Natural killer cell (primary cell): Measurements from ENCODE around the gene SLC41A2. TPM values are rescaled to one million over a fixed set of nuclear protein-coding genes. Genes with fewer than 3 reads are reported as not detected.
"Not testable (repeated sequence)": the region's sequence is repeated elsewhere in the genome, so short reads cannot be mapped to it uniquely, and the experiment has no call there.

Experiments
- ATAC-seq, 3 donors: fragments of 150-1000 bp in 2 of 3; fragments of 200-7000 bp in 1 of 3; cut with Tn5 transposase; 1 replicate in 1 of 3; 2 replicates in 2 of 3; pipeline ENCODE4 v1.10.0; 2021; ENCODE audit warnings: mild to moderate bottlenecking in 2 of 3, moderate library complexity in 2 of 3
- DNase-seq, 2 donors: peaks; one replicate each; pipeline versions ENCODE4 v3.0.0 to v3.0.0-alpha.2; 2013 to 2021; ENCODE audit warnings: mixed read lengths in 1 of 2
- H3K27ac ChIP-seq: one replicate; pipeline ENCODE4 v1.5.1; 2013; ENCODE audit warnings: mild to moderate bottlenecking, low read length
- H3K27me3 ChIP-seq: one replicate; pipeline ENCODE4 v1.6.1; 2013; ENCODE audit warnings: low read length; ENCODE audit not compliant: control insufficient read depth, insufficient read depth
- H3K36me3 ChIP-seq: one replicate; pipeline ENCODE4 v1.6.1; 2013; ENCODE audit warnings: low read length; ENCODE audit not compliant: control insufficient read depth, insufficient read depth
- H3K4me1 ChIP-seq: one replicate; pipeline ENCODE4 v1.6.1; 2013; ENCODE audit warnings: low read length; ENCODE audit not compliant: control insufficient read depth, insufficient read depth
- H3K4me3 ChIP-seq: one replicate; pipeline ENCODE4 v1.5.1; 2013; ENCODE audit warnings: low read length
- H3K9me3 ChIP-seq: one replicate; pipeline ENCODE4 v1.6.1; 2013; ENCODE audit warnings: low read length; ENCODE audit not compliant: control insufficient read depth, insufficient read depth
- H3K27ac Mint-ChIP-seq, 2 donors: one replicate each; pipeline ENCODE4 v1.8.0; 2022; ENCODE audit warnings: mild to moderate bottlenecking in 2 of 2, mixed read lengths in 2 of 2, moderate library complexity in 1 of 2
- H3K27me3 Mint-ChIP-seq, 2 donors: one replicate each; pipeline ENCODE4 v1.8.0; 2022; ENCODE audit warnings: low read depth in 2 of 2, mixed read lengths in 2 of 2
- H3K36me3 Mint-ChIP-seq: one replicate; pipeline ENCODE4 v1.8.0; 2022; ENCODE audit warnings: mixed read lengths
- H3K4me1 Mint-ChIP-seq, 2 donors: one replicate each; pipeline ENCODE4 v1.8.0; 2022; ENCODE audit warnings: mixed read lengths in 2 of 2
- H3K4me3 Mint-ChIP-seq: one replicate; pipeline ENCODE4 v1.8.0; 2022; ENCODE audit warnings: mild to moderate bottlenecking, moderate library complexity, mixed read lengths
- H3K9me3 Mint-ChIP-seq, 2 donors: one replicate each; pipeline ENCODE4 v1.8.0; 2022; ENCODE audit warnings: mixed read lengths in 2 of 2
- WGBS: methylation state at CpG from one replicate; pipeline ENCODE4 v1.1.7; 2013; ENCODE audit warnings: missing lambda C conversion rate; ENCODE audit not compliant: insufficient coverage; 5-methylcytosine and 5-hydroxymethylcytosine counted together
- intact Hi-C: fragments of 100-400 bp; cut with micrococcal nuclease; formaldehyde crosslinking; loops from one replicate; pipeline ENCODE4 v1.14.2; 2022
- total RNA-seq, 4 donors: library from RNA; stranded (reverse); fragments of 120-200 nt in 1 of 4; gene quantifications; one replicate each; pipeline versions ENCODE4 v1.2.3 to v1.2.4, GENCODE V29; 2013 to 2022
- TF ChIP-seq, protein P1 (sequence below): fragments of 200-600 bp; IDR thresholded peaks from one replicate; pipeline ENCODE4 v1.8.0; 2022; ENCODE audit warnings: antibody characterized with exemption

Gene SLC41A2
- total RNA-seq, 3 donors from 2014 or later (not counting 1 experiment from before 2014, with no cell fraction given): 1.3 to 3.5 (median 1.7) TPM

DNA sequence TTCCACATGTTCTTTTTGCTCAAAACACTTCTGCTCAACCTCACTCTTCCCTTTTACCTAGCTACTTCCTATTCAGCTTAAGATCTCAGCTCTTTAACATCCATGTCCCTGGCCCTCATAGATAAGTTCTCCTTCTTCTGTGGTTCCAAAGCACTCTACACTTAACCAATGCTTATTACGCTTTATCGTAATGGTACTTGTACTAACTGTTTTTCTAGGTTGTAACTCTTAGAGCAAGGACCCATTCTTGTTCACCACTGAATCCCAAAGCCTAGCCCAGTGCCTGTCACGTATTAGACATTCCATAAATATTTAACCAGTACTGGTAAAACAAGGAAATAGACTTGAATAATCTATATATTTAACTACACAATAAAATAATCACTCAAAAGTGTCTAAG lies 5.3 kb downstream of the SLC41A2 start:
- H3K4me3 Mint-ChIP-seq: no peak overlapping the region
- WGBS: 100% methylated on average over 2 of the region's 3 CpGs
- Histone ChIP-seq H3K9me3 (no peaks in the 10 kb centered on the region), H3K36me3 (no peaks in the 10 kb centered on the region), H3K27me3 (no peaks in the 10 kb centered on the region), H3K27ac (no peak overlapping the region), H3K4me3 (no peak overlapping the region), H3K4me1 (peaks cover 3% of the 10 kb centered on the region)
- TF ChIP-seq, protein P1, sequence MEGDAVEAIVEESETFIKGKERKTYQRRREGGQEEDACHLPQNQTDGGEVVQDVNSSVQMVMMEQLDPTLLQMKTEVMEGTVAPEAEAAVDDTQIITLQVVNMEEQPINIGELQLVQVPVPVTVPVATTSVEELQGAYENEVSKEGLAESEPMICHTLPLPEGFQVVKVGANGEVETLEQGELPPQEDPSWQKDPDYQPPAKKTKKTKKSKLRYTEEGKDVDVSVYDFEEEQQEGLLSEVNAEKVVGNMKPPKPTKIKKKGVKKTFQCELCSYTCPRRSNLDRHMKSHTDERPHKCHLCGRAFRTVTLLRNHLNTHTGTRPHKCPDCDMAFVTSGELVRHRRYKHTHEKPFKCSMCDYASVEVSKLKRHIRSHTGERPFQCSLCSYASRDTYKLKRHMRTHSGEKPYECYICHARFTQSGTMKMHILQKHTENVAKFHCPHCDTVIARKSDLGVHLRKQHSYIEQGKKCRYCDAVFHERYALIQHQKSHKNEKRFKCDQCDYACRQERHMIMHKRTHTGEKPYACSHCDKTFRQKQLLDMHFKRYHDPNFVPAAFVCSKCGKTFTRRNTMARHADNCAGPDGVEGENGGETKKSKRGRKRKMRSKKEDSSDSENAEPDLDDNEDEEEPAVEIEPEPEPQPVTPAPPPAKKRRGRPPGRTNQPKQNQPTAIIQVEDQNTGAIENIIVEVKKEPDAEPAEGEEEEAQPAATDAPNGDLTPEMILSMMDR: no peak
- no peaks in the 10 kb centered on the region for H3K9me3 Mint-ChIP-seq
- H3K27ac Mint-ChIP-seq: no peak overlapping the region
- H3K4me1 Mint-ChIP-seq: peaks cover 0 to 7% of the 10 kb centered on the region in 2 donors
- DNase-seq (no peak), ATAC-seq (no peak)
- intact Hi-C loops: no loop called here
- peaks cover 8 to 18% of the 10 kb centered on the region in 2 donors for H3K27me3 Mint-ChIP-seq
- H3K36me3 Mint-ChIP-seq: no peaks in the 10 kb centered on the region

DNA sequence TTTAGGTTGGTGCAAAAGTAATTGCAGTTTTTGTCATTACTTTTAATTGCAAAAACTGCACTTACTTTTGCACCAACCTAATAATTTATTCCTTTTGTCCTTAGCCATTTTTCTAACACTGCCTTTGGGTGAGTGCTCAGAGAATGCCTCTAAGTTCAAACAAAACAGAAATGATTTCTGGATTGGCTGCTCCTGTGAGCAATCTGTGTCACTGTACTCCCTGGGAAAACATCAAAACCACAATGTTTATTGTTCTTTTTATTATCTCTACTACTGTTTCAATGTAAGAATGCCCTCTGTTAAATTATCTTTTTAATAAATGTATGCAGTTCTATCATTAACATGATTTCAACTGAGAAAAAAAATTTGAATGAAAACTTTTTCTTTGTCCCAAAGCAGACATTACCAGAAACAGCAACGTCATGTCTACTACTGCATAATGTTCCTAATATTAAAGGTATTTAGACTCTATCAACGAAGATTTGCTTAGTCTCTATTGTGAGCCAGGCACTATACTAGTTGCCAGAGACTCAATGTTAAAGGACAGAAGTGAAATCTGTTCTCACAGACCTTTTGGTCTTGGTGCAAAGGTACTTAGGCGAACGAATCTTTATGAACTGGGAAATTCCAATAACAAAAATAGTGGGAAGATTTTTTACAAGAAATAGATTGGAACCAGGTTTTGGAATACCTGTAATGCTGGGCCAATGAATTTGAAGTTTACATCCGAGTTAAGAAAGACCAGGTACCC lies 6.2 kb downstream of the SLC41A2 start:
- Mint-ChIP-seq H3K36me3 (no peaks in the 10 kb centered on the region), H3K4me3 (no peak overlapping the region), H3K9me3 (no peaks in the 10 kb centered on the region), H3K27ac (no peak overlapping the region), H3K4me1 (peaks cover 0 to under 1% of the 10 kb centered on the region in 2 donors), H3K27me3 (peaks cover 8 to 18% of the 10 kb centered on the region in 2 donors)
- ATAC-seq (no peak), DNase-seq (no peak)
- intact Hi-C loops: no loop called here
- H3K4me1 ChIP-seq: no peaks in the 10 kb centered on the region
- H3K36me3 ChIP-seq: no peaks in the 10 kb centered on the region
- no peak overlapping the region for H3K27ac ChIP-seq
- H3K27me3 ChIP-seq: no peaks in the 10 kb centered on the region
- TF ChIP-seq, protein P1: no peak
- no peak overlapping the region for H3K4me3 ChIP-seq
- no peaks in the 10 kb centered on the region for H3K9me3 ChIP-seq
- WGBS: 90% methylated on average over 5 of the region's 5 CpGs

DNA sequence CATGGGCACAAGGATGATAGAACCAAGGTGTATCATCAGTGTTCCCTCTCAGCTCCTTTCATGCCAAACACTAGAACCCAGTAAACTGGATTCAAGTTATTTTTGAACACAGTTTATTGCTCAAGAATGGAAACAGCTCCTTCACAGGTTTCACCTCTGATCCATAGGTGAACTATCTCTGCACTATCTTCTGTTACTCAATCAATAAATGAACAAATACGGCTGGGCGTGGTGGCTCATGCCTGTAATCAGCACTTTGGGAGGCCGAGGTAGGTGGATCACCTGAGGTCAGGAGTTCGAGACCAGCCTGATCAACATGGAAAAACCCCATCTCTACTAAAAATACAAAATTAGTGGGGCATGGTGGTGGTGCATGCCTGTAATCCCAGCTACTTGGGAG lies 9.4 kb downstream of the SLC41A2 start:
- H3K9me3 Mint-ChIP-seq, H3K4me3 Mint-ChIP-seq, H3K4me1 Mint-ChIP-seq, ATAC-seq, H3K4me1 ChIP-seq, intact Hi-C loops, H3K27ac ChIP-seq, DNase-seq, H3K27me3 ChIP-seq, H3K36me3 Mint-ChIP-seq, H3K36me3 ChIP-seq, H3K4me3 ChIP-seq, H3K27ac Mint-ChIP-seq, H3K9me3 ChIP-seq: not testable (repeated sequence)
- peaks cover 17 to 23% of the 10 kb centered on the region in 2 donors for H3K27me3 Mint-ChIP-seq
- WGBS: no CpG with 5 or more reads among the region's 4 CpGs

DNA sequence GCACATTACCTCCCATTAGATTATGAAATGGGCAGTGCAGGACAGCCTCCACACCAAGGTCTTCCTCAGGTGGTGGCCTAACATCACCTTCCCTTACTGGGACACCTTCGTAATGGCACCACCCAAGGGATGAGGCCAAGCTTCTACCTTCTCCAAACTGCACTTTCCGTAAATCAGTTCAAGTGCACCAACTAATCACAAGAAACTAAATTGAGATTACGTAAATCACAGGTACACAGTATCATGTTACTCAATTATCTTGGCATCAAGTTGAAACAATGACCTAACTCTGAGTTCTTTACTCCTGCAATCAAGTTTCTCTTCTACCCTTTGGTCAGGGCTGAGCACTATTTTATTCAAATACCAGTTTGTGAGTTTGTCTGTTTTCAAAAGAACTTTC lies 13.8 kb downstream of the SLC41A2 start:
- WGBS: 93% methylated on average over 3 of the region's 3 CpGs
- H3K36me3 ChIP-seq: no peaks in the 10 kb centered on the region
- H3K27ac Mint-ChIP-seq: no peak overlapping the region
- intact Hi-C loops: no loop called here
- H3K4me1 ChIP-seq: no peaks in the 10 kb centered on the region
- no peaks in the 10 kb centered on the region for H3K27me3 ChIP-seq
- no peaks in the 10 kb centered on the region for H3K4me1 Mint-ChIP-seq
- no peaks in the 10 kb centered on the region for H3K36me3 Mint-ChIP-seq
- no peak overlapping the region for H3K4me3 Mint-ChIP-seq
- TF ChIP-seq, protein P1: no peak
- H3K4me3 ChIP-seq: no peak overlapping the region
- H3K27ac ChIP-seq: no peak overlapping the region
- peaks cover 15 to 27% of the 10 kb centered on the region in 2 donors for H3K27me3 Mint-ChIP-seq
- no peaks in the 10 kb centered on the region for H3K9me3 ChIP-seq
- ATAC-seq (no peak), DNase-seq (no peak)
- no peaks in the 10 kb centered on the region for H3K9me3 Mint-ChIP-seq

DNA sequence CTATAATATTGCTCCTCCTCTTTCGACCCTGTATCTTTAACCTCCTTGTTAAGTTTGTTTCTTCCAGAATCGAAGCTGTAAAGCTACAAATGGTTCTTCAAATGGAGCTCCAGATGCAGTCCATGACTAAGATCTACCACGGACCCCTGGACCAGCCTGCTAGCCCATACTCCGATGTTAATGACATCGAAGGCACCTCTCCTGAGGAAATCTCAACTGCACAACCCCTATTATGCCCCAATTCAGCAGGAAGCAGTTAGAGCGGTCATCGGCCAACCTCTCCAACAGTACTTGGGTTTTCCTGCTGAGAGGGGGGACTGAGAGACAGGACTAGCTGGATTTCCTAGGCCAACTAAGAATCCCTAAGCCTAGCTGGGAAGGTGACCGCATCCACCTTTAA lies 14.7 kb downstream of the SLC41A2 start:
- DNase-seq, intact Hi-C loops: not testable (repeated sequence)

More for the DNA sequence above, 14.7 kb downstream of the SLC41A2 start:
- H3K4me1 Mint-ChIP-seq, H3K36me3 ChIP-seq, H3K27ac ChIP-seq, ATAC-seq, H3K9me3 Mint-ChIP-seq, H3K36me3 Mint-ChIP-seq, H3K4me3 ChIP-seq, H3K27me3 ChIP-seq, H3K9me3 ChIP-seq, H3K4me3 Mint-ChIP-seq, H3K27ac Mint-ChIP-seq, H3K4me1 ChIP-seq: not testable (repeated sequence)
- H3K27me3 Mint-ChIP-seq: peaks cover 15 to 29% of the 10 kb centered on the region in 2 donors
- WGBS: 96% methylated on average over 6 of the region's 8 CpGs
